OCI-LY3 (cell line): ENCODE measurements around the gene AGR2.

Source experiments
- CTCF ChIP-seq: fragments of 200-600, 300-600 bp; sonication (generic); IDR thresholded peaks from 2 replicates; pipeline ENCODE4 v1.5.1; 2014; ENCODE audit warnings: antibody characterized with exemption, low read length, low read depth
- EZH2phosphoT487 ChIP-seq: fragments of 200-600 bp; shearing (Covaris generic); IDR thresholded peaks from 2 replicates; pipeline ENCODE4 v1.6.1; 2018; ENCODE audit warnings: antibody characterized with exemption, mixed run types, low read depth

- TF ChIP-seq CTCF (no peak), EZH2phosphoT487 (no peak)
These were observed 49.4 kb downstream of the AGR2 start for GRCh38 chr7:16755397-16755796.
